ENCODE measurements around the gene RCOR1.

DNA sequence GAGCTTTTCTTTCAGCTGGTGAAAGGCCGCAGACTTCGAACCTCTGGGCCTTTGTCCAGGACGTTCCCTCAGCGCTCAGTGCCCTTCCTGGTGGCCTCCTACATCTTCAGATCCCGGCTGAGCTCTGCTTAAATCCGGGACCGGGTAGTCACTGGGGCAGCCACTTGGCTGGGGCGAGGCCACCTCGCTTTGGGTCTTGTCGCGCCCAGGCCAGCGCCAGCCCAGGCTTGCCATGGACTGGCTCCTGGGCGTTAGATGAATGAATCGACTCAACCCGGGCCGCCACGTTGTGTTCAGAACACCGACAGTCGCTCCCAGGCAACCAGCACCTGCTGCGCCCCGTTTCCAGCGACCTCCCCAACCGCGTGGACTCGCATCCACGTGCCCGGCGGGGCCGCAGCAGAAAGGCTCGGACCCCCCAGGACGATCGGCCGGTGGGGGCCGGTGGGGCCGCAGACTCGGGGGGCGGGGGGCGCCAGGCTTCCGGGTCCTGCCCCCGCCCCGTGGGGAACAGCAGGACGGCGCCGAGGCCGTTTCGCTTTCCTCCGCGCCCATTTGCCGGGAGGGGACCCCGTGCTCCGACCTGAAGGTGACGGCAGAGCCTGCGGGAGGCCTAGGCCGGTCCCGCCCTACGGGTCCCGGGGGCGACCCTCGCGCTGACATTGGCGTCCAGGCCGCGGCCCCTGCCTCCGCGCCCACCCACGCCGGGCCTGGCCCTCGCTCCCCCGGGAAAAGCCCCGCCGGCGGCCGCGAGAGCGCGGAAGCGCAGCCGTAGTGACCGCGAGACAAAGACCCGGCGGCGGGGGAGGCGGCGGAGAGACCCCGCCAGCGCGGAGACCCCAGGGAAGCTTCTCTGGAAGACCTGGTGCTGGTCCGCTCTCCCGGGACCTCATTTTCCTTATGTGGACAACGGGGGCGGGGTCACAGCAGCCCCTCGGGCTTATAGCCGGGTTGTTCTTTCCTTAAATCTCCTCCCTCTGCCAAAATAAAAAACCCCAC lies 37.3 kb upstream of the RCOR1 start:
- TF ChIP-seq, protein P1, sequence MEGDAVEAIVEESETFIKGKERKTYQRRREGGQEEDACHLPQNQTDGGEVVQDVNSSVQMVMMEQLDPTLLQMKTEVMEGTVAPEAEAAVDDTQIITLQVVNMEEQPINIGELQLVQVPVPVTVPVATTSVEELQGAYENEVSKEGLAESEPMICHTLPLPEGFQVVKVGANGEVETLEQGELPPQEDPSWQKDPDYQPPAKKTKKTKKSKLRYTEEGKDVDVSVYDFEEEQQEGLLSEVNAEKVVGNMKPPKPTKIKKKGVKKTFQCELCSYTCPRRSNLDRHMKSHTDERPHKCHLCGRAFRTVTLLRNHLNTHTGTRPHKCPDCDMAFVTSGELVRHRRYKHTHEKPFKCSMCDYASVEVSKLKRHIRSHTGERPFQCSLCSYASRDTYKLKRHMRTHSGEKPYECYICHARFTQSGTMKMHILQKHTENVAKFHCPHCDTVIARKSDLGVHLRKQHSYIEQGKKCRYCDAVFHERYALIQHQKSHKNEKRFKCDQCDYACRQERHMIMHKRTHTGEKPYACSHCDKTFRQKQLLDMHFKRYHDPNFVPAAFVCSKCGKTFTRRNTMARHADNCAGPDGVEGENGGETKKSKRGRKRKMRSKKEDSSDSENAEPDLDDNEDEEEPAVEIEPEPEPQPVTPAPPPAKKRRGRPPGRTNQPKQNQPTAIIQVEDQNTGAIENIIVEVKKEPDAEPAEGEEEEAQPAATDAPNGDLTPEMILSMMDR (IDR thresholded peaks at IDR 0.05): no peak
- TF ChIP-seq POLR2A (IDR thresholded peaks at IDR 0.05) (peak in 1 of 4 donors; percentile 24), EP300 (IDR thresholded peaks at IDR 0.05) (no peak), POLR2AphosphoS5 (IDR thresholded peaks at IDR 0.05) (no peak)

All from upper lobe of left lung (tissue), 4 donors.